ENCODE measurements around the gene SLC5A5.

- TF ChIP-seq SP2 (tag by site-specific recombination; IDR thresholded peaks at IDR 0.05) (no peak; the same call in 1 of the 2 replicates), ZSCAN23 (tag by site-specific recombination; IDR thresholded peaks at IDR 0.05) (no peak), ZNF266 (tag by site-specific recombination; IDR thresholded peaks at IDR 0.05; ENCODE audit: low read depth) (no peak), ZNF776 (tag by site-specific recombination; IDR thresholded peaks at IDR 0.05; ENCODE audit: borderline replicate concordance) (no peak), ZNF660 (tag by site-specific recombination; IDR thresholded peaks at IDR 0.05) (no peak), ZXDB (tag by site-specific recombination; IDR thresholded peaks at IDR 0.05) (no peak)
- TF ChIP-seq, protein P1, sequence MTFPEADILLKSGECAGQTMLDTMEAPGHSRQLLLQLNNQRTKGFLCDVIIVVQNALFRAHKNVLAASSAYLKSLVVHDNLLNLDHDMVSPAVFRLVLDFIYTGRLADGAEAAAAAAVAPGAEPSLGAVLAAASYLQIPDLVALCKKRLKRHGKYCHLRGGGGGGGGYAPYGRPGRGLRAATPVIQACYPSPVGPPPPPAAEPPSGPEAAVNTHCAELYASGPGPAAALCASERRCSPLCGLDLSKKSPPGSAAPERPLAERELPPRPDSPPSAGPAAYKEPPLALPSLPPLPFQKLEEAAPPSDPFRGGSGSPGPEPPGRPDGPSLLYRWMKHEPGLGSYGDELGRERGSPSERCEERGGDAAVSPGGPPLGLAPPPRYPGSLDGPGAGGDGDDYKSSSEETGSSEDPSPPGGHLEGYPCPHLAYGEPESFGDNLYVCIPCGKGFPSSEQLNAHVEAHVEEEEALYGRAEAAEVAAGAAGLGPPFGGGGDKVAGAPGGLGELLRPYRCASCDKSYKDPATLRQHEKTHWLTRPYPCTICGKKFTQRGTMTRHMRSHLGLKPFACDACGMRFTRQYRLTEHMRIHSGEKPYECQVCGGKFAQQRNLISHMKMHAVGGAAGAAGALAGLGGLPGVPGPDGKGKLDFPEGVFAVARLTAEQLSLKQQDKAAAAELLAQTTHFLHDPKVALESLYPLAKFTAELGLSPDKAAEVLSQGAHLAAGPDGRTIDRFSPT (tag by site-specific recombination; IDR thresholded peaks at IDR 0.05): no peak
- TF ChIP-seq, protein P2, sequence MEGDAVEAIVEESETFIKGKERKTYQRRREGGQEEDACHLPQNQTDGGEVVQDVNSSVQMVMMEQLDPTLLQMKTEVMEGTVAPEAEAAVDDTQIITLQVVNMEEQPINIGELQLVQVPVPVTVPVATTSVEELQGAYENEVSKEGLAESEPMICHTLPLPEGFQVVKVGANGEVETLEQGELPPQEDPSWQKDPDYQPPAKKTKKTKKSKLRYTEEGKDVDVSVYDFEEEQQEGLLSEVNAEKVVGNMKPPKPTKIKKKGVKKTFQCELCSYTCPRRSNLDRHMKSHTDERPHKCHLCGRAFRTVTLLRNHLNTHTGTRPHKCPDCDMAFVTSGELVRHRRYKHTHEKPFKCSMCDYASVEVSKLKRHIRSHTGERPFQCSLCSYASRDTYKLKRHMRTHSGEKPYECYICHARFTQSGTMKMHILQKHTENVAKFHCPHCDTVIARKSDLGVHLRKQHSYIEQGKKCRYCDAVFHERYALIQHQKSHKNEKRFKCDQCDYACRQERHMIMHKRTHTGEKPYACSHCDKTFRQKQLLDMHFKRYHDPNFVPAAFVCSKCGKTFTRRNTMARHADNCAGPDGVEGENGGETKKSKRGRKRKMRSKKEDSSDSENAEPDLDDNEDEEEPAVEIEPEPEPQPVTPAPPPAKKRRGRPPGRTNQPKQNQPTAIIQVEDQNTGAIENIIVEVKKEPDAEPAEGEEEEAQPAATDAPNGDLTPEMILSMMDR (tag by site-specific recombination; IDR thresholded peaks at IDR 0.05): no peak
- TF ChIP-seq, protein P3, sequence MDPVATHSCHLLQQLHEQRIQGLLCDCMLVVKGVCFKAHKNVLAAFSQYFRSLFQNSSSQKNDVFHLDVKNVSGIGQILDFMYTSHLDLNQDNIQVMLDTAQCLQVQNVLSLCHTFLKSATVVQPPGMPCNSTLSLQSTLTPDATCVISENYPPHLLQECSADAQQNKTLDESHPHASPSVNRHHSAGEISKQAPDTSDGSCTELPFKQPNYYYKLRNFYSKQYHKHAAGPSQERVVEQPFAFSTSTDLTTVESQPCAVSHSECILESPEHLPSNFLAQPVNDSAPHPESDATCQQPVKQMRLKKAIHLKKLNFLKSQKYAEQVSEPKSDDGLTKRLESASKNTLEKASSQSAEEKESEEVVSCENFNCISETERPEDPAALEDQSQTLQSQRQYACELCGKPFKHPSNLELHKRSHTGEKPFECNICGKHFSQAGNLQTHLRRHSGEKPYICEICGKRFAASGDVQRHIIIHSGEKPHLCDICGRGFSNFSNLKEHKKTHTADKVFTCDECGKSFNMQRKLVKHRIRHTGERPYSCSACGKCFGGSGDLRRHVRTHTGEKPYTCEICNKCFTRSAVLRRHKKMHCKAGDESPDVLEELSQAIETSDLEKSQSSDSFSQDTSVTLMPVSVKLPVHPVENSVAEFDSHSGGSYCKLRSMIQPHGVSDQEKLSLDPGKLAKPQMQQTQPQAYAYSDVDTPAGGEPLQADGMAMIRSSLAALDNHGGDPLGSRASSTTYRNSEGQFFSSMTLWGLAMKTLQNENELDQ (tag by site-specific recombination; IDR thresholded peaks at IDR 0.05; ENCODE audit: low read depth): no peak
Observed at GRCh38 chr19:17871032-17871877, 490 bp upstream of the SLC5A5 start.
